ENCODE data around the gene GSTM4. TPM values are rescaled to one million over a fixed set of nuclear protein-coding genes. Genes with fewer than 3 reads are reported as not detected.
"Not testable (repeated sequence)": the region's sequence is repeated elsewhere in the genome, so short reads cannot be mapped to it uniquely, and the experiment has no call there.

GSTM4 gene
- total RNA-seq, 1 experiment from 2014 or later = 38.8 TPM

GRCh38 chr1:109658533-109659042 is 2.7 kb downstream of the GSTM4 start:
- no peak overlapping the region for H3K4me3 ChIP-seq
- CTCF ChIA-PET = no interaction called here
- no peak for DNase-seq
- no peaks in the 10 kb centered on the region for H3K27me3 ChIP-seq (ENCODE audit: insufficient read depth, low read depth)
- 0 out of 2 replicates have a peak, but pooled peaks cover 3% of the 10 kb centered on the region for H3K9me3 ChIP-seq (ENCODE audit: insufficient read depth, low read depth)
- POLR2A ChIA-PET (ENCODE audit: unreplicated experiment) = no interaction called here
- no peaks in the 10 kb centered on the region for H4K20me1 ChIP-seq (ENCODE audit: insufficient read depth)
- H3K9me2 ChIP-seq (ENCODE audit: insufficient read depth) = no peaks in the 10 kb centered on the region
- peaks cover 16% of the 10 kb centered on the region; the same call in 1 of the 2 replicates for H3F3A ChIP-seq (ENCODE audit: insufficient read depth, low read depth)
- BruUV-seq (replicated peaks) = no TSS peak
- no peak overlapping the region for H2AFZ ChIP-seq
- no peaks in the 10 kb centered on the region for H3K79me2 ChIP-seq (ENCODE audit: low read depth)
- no peak overlapping the region for H3K27ac ChIP-seq
- intact Hi-C loops (cut with micrococcal nuclease; ENCODE audit: unreplicated experiment) = loop anchor here (5.0 kb wide), 1 partner anchor 59 kb away; no protein-coding TSS in a partner anchor
- H3K4me1 ChIP-seq (replicated peaks; ENCODE audit: insufficient read depth) = peaks cover 42% of the 10 kb centered on the region
- peak overlapping the region; percentile 28 for H3K4me2 ChIP-seq
- no peak for TF ChIP-seq EZH2 (IDR thresholded peaks at IDR 0.05; ENCODE audit: low read depth)
- no peak for TF ChIP-seq CTCF (conservative IDR thresholded peaks at IDR 0.05)
- no peaks in the 10 kb centered on the region for H3K36me3 ChIP-seq (ENCODE audit: low read depth)

- ChIA-PET CTCF (interaction anchor here (0.6 kb wide), 1 partner anchor 129 kb away, joined by 4 read pairs; no protein-coding TSS in a partner anchor), POLR2A (ENCODE audit: unreplicated experiment) (interaction anchor here (0.6 kb wide), 1 partner anchor 59 kb away, joined by 3 read pairs; no protein-coding TSS in a partner anchor)
- H3K27me3 ChIP-seq (ENCODE audit: insufficient read depth, low read depth) = no peaks in the 10 kb centered on the region
- H3K4me3 ChIP-seq = no peak overlapping the region
- H2AFZ ChIP-seq = no peak overlapping the region
- BruUV-seq (replicated peaks) = no TSS peak
- H3K4me1 ChIP-seq (replicated peaks; ENCODE audit: insufficient read depth) = peaks cover 47% of the 10 kb centered on the region
- peaks cover 15% of the 10 kb centered on the region; the same call in 1 of the 2 replicates for H3F3A ChIP-seq (ENCODE audit: insufficient read depth, low read depth)
- TF ChIP-seq CTCF (conservative IDR thresholded peaks at IDR 0.05) (no peak), EZH2 (IDR thresholded peaks at IDR 0.05; ENCODE audit: low read depth) (no peak)
- 0 out of 2 replicates have a peak, but pooled peaks cover 3% of the 10 kb centered on the region for H3K9me3 ChIP-seq (ENCODE audit: insufficient read depth, low read depth)
- no peaks in the 10 kb centered on the region for H3K9me2 ChIP-seq (ENCODE audit: insufficient read depth)
- H3K36me3 ChIP-seq (ENCODE audit: low read depth) = no peaks in the 10 kb centered on the region
- no peaks in the 10 kb centered on the region for H4K20me1 ChIP-seq (ENCODE audit: insufficient read depth)
- intact Hi-C loops (cut with micrococcal nuclease; ENCODE audit: unreplicated experiment) = loop anchor here (5.0 kb wide), 1 partner anchor 58 kb away; no protein-coding TSS in a partner anchor
- H3K79me2 ChIP-seq (ENCODE audit: low read depth) = no peaks in the 10 kb centered on the region
- peak overlapping the region; percentile 28 for H3K4me2 ChIP-seq
- peak; percentile 44 to 71 for DNase-seq
- H3K27ac ChIP-seq = no peak overlapping the region
Measured at GRCh38 chr1:109659145-109659544, 3.2 kb downstream of the GSTM4 start.

- no peak overlapping the region for H2AFZ ChIP-seq
- H3K9me3 ChIP-seq (ENCODE audit: insufficient read depth, low read depth) = no peaks in the 10 kb centered on the region
- H3K27ac ChIP-seq = no peak overlapping the region
- intact Hi-C loops (cut with micrococcal nuclease; ENCODE audit: unreplicated experiment) = loop anchor here (5.0 kb wide), 1 partner anchor 57 kb away; no protein-coding TSS in a partner anchor
- H3K79me2 ChIP-seq (ENCODE audit: low read depth) = no peaks in the 10 kb centered on the region
- H3K36me3 ChIP-seq (ENCODE audit: low read depth) = no peaks in the 10 kb centered on the region
- peaks cover 50% of the 10 kb centered on the region for H3K4me1 ChIP-seq (replicated peaks; ENCODE audit: insufficient read depth)
- no peak overlapping the region for H3K4me3 ChIP-seq
- H4K20me1 ChIP-seq (ENCODE audit: insufficient read depth) = no peaks in the 10 kb centered on the region
- H3K9me2 ChIP-seq (ENCODE audit: insufficient read depth) = no peaks in the 10 kb centered on the region
- peaks cover 22% of the 10 kb centered on the region; the same call in 1 of the 2 replicates for H3F3A ChIP-seq (ENCODE audit: insufficient read depth, low read depth)
- TF ChIP-seq EZH2 (IDR thresholded peaks at IDR 0.05; ENCODE audit: low read depth) (no peak), CTCF (conservative IDR thresholded peaks at IDR 0.05) (no peak)
- POLR2A ChIA-PET (ENCODE audit: unreplicated experiment) = no interaction called here
- no TSS peak for BruUV-seq (replicated peaks)
- CTCF ChIA-PET = interaction anchor here (0.6 kb wide), 1 partner anchor 130 kb away, joined by 4 read pairs; no protein-coding TSS in a partner anchor
- no peaks in the 10 kb centered on the region for H3K27me3 ChIP-seq (ENCODE audit: insufficient read depth, low read depth)
- no peak for DNase-seq
- H3K4me2 ChIP-seq = no peak overlapping the region
Measured at GRCh38 chr1:109659997-109660690, 4.2 kb downstream of the GSTM4 start.

- H3K4me3 ChIP-seq; H2AFZ ChIP-seq; H3K4me2 ChIP-seq; H3K36me3 ChIP-seq (ENCODE audit: low read depth); intact Hi-C loops (cut with micrococcal nuclease; ENCODE audit: unreplicated experiment); H3K9me2 ChIP-seq (ENCODE audit: insufficient read depth); H3K9me3 ChIP-seq (ENCODE audit: insufficient read depth, low read depth); H3K27me3 ChIP-seq (ENCODE audit: insufficient read depth, low read depth); POLR2A ChIA-PET (ENCODE audit: unreplicated experiment); DNase-seq; H4K20me1 ChIP-seq (ENCODE audit: insufficient read depth); H3K27ac ChIP-seq; H3K79me2 ChIP-seq (ENCODE audit: low read depth); BruUV-seq (replicated peaks): not testable (repeated sequence)
- CTCF ChIA-PET = interaction anchor here (0.6 kb wide), 1 partner anchor 11 kb away, joined by 3 read pairs; no protein-coding TSS in a partner anchor
- Histone ChIP-seq H3F3A (ENCODE audit: insufficient read depth, low read depth) (peaks cover 22% of the 10 kb centered on the region; the same call in 1 of the 2 replicates), H3K4me1 (replicated peaks; ENCODE audit: insufficient read depth) (peaks cover 48% of the 10 kb centered on the region)
Measured at GRCh38 chr1:109660691-109661026, 4.8 kb downstream of the GSTM4 start.

All from PC-9 (cell line).